IPS-20b (cell line): ENCODE results near the gene AHSG.

Source experiments
- H3K27ac ChIP-seq: one replicate; pipeline ENCODE4 v1.5.1; 2013; ENCODE audit warnings: low read length
- H3K27me3 ChIP-seq: 2 replicates; pipeline ENCODE4 v1.6.1; 2013; ENCODE audit warnings: mild to moderate bottlenecking, low read length, inconsistent platforms; ENCODE audit not compliant: insufficient read depth
- H3K36me3 ChIP-seq: 2 replicates; pipeline ENCODE4 v1.6.1; 2013; ENCODE audit warnings: low read depth, mild to moderate bottlenecking, inconsistent platforms, low read length, moderate library complexity; ENCODE audit not compliant: insufficient read depth
- H3K4me1 ChIP-seq: 2 replicates; pipeline ENCODE4 v1.6.1; 2013; ENCODE audit warnings: mild to moderate bottlenecking, control low read depth, inconsistent platforms, low read length, moderate library complexity; ENCODE audit not compliant: insufficient read depth
- H3K4me3 ChIP-seq: 2 replicates; pipeline ENCODE4 v1.5.1; 2013; ENCODE audit warnings: mild to moderate bottlenecking, low read length, inconsistent platforms
- H3K9ac ChIP-seq: 2 replicates; pipeline ENCODE4 v1.6.1; 2013; ENCODE audit warnings: low read depth, mild to moderate bottlenecking, inconsistent platforms, low read length, moderate library complexity
- H3K9me3 ChIP-seq: 2 replicates; pipeline ENCODE4 v1.6.1; 2013; ENCODE audit warnings: mild to moderate bottlenecking, low read depth, low read length, inconsistent platforms; ENCODE audit not compliant: insufficient read depth

Gene AHSG

GRCh38 chr3:186636536-186636935 is 23.7 kb downstream of the AHSG start:
- H3K9me3 ChIP-seq = no peaks in the 10 kb centered on the region
- no peaks in the 10 kb centered on the region for H3K27me3 ChIP-seq
- peaks cover 8% of the 10 kb centered on the region for H3K4me1 ChIP-seq
- H3K36me3 ChIP-seq = no peaks in the 10 kb centered on the region
- H3K27ac ChIP-seq = no peak overlapping the region
- H3K4me3 ChIP-seq = no peak overlapping the region
- H3K9ac ChIP-seq = no peak overlapping the region

DNA sequence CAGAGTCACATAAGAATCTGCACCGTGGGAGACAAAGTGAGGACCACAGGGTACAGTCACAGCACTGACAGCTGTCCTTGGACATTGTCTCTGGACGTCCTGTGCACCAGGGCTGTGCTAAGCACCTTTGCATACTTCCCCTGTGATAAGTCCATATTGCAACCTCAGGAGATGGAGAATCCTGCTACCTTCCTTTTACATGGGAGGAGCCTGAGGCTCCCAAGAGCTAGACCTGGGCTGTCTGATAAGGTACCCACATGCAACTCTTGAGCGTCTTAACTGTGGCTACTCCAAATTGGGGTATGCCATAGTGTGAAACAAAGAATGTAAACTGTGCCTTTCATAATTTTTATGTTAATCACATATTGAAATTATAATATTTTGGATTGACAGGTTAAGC is 24.8 kb downstream of the AHSG start:
- no peaks in the 10 kb centered on the region for H3K36me3 ChIP-seq
- 0 out of 2 replicates have a peak, but pooled peaks cover 4% of the 10 kb centered on the region for H3K27me3 ChIP-seq
- peaks cover 8% of the 10 kb centered on the region for H3K4me1 ChIP-seq
- H3K4me3 ChIP-seq = no peak overlapping the region
- no peak overlapping the region for H3K27ac ChIP-seq
- H3K9ac ChIP-seq = no peak overlapping the region
- H3K9me3 ChIP-seq = no peaks in the 10 kb centered on the region

GRCh38 chr3:186638259-186638658 is 25.4 kb downstream of the AHSG start:
- H3K4me1 ChIP-seq = peaks cover 14% of the 10 kb centered on the region
- H3K9ac ChIP-seq = no peak overlapping the region
- no peak overlapping the region for H3K27ac ChIP-seq
- no peaks in the 10 kb centered on the region for H3K36me3 ChIP-seq
- 0 out of 2 replicates have a peak, but pooled peaks cover 4% of the 10 kb centered on the region for H3K27me3 ChIP-seq
- no peak overlapping the region for H3K4me3 ChIP-seq
- H3K9me3 ChIP-seq = no peaks in the 10 kb centered on the region

GRCh38 chr3:186639778-186640472 is 27.1 kb downstream of the AHSG start, which contains the start of gene FETUB:
FETUB (plus strand) TSS chr3:186640399; CDS start chr3:186640461, 62 bp downstream.
- Histone ChIP-seq H3K27me3 (0 out of 2 replicates have a peak, but pooled peaks cover 4% of the 10 kb centered on the region), H3K9ac (no peak within 1 kb of the TSS), H3K4me3 (no peak within 1 kb of the TSS), H3K9me3 (no peaks in the 10 kb centered on the region), H3K4me1 (peaks cover 14% of the 10 kb centered on the region), H3K27ac (no peak within 1 kb of the TSS), H3K36me3 (no peaks in the 10 kb centered on the region)

GRCh38 chr3:186640473-186640818 is 27.6 kb downstream of the AHSG start:
- Histone ChIP-seq H3K27me3 (0 out of 2 replicates have a peak, but pooled peaks cover 4% of the 10 kb centered on the region), H3K4me3 (no peak overlapping the region), H3K9me3 (no peaks in the 10 kb centered on the region), H3K4me1 (peaks cover 14% of the 10 kb centered on the region), H3K36me3 (no peaks in the 10 kb centered on the region), H3K27ac (no peak overlapping the region), H3K9ac (no peak overlapping the region)

DNA sequence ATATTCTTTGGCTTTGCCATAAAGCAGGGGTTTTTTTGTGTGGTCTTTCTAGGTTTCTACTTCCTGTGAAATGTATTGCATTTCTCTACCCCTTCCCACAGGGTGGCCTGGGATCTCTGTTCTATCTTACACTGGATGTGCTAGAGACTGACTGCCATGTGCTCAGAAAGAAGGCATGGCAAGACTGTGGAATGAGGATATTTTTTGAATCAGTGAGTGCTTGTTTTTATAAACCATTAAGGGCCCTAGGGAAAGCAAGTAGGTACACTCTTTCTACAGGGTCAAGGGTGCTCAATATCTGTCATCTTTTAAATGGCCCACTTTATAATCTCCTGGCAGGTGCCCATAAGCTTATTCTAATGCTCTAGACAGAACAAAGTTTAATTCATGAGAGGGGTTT is 28.1 kb downstream of the AHSG start:
- H3K27me3 ChIP-seq = 0 out of 2 replicates have a peak, but pooled peaks cover 4% of the 10 kb centered on the region
- peaks cover 14% of the 10 kb centered on the region for H3K4me1 ChIP-seq
- H3K9ac ChIP-seq = no peak overlapping the region
- H3K4me3 ChIP-seq = no peak overlapping the region
- H3K27ac ChIP-seq = no peak overlapping the region
- H3K36me3 ChIP-seq = no peaks in the 10 kb centered on the region
- no peaks in the 10 kb centered on the region for H3K9me3 ChIP-seq

GRCh38 chr3:186642014-186642413 is 29.2 kb downstream of the AHSG start:
- Histone ChIP-seq H3K4me1 (peaks cover 14% of the 10 kb centered on the region), H3K27me3 (0 out of 2 replicates have a peak, but pooled peaks cover 4% of the 10 kb centered on the region), H3K36me3 (no peaks in the 10 kb centered on the region), H3K9me3 (no peaks in the 10 kb centered on the region), H3K27ac (no peak overlapping the region), H3K4me3 (no peak overlapping the region), H3K9ac (no peak overlapping the region)

DNA sequence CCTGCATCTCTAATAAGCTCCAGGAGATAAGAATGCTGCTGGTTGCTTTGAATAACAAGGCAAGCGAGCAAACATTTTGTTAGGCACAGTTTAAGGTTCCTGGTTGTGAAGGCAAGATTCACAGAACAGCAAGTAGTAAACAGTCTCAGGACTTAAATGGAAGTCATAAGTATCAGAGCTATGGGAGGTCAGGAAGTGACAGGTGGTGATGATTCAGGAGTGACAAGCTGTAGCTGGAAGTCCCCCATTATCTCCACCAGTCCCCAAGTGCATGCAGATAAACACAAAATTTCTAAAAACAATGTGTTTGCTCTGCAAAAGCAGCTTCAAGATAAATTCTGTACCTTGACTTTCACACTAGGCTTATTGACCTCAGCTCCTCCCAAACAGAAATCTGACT is 30.6 kb downstream of the AHSG start:
- H3K4me3 ChIP-seq = no peak overlapping the region
- H3K27me3 ChIP-seq = 0 out of 2 replicates have a peak, but pooled peaks cover 4% of the 10 kb centered on the region
- no peak overlapping the region for H3K9ac ChIP-seq
- no peak overlapping the region for H3K27ac ChIP-seq
- peaks cover 14% of the 10 kb centered on the region for H3K4me1 ChIP-seq
- no peaks in the 10 kb centered on the region for H3K36me3 ChIP-seq
- no peaks in the 10 kb centered on the region for H3K9me3 ChIP-seq

DNA sequence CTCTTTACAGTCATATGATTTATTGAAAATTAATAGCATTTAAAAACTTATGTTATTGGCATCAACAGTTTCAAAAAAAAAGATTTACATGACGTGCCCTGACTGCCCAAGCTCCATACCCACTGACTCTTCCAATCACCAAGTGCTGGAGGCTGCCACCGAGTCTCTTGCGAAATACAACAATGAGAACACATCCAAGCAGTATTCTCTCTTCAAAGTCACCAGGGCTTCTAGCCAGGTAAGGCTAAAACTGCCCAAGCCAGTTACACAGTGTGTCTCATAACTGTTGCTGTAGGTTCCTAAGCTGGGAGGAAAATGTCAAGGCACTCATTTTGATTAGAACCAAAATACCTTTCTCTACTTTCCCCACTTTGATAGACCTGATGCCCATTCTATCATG is 31.8 kb downstream of the AHSG start:
- Histone ChIP-seq H3K36me3 (no peaks in the 10 kb centered on the region), H3K9ac (no peak overlapping the region), H3K9me3 (no peaks in the 10 kb centered on the region), H3K27me3 (0 out of 2 replicates have a peak, but pooled peaks cover 4% of the 10 kb centered on the region), H3K4me1 (peaks cover 14% of the 10 kb centered on the region), H3K4me3 (no peak overlapping the region), H3K27ac (no peak overlapping the region)

- Histone ChIP-seq H3K4me3 (no peak overlapping the region), H3K36me3 (no peaks in the 10 kb centered on the region), H3K27ac (no peak overlapping the region), H3K9ac (no peak overlapping the region), H3K4me1 (peaks cover 6% of the 10 kb centered on the region), H3K9me3 (no peaks in the 10 kb centered on the region), H3K27me3 (0 out of 2 replicates have a peak, but pooled peaks cover 4% of the 10 kb centered on the region)
Observed at GRCh38 chr3:186646106-186646505, 33.2 kb downstream of the AHSG start.

DNA sequence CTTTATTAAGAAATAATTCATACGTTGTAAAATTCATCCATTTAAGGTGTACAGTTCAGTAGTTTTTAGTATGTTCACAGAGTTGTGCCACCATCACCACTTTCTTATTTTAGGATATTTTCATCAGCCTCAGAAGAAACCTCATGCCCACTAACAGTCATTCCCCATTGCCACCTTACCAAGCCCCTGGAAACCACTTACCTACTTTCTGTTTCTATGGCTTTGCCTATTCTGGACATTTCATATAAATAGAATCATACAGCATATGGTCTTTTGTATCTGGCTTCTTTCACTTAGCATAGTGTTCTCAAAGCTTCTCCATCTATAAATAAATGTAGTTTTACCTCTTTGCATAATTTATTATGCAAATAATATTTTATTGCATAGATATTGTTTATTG is 34.0 kb downstream of the AHSG start:
- Histone ChIP-seq H3K9ac (no peak overlapping the region), H3K4me3 (no peak overlapping the region), H3K27me3 (0 out of 2 replicates have a peak, but pooled peaks cover 4% of the 10 kb centered on the region), H3K9me3 (no peaks in the 10 kb centered on the region), H3K36me3 (no peaks in the 10 kb centered on the region), H3K4me1 (peaks cover 6% of the 10 kb centered on the region), H3K27ac (no peak overlapping the region)

DNA sequence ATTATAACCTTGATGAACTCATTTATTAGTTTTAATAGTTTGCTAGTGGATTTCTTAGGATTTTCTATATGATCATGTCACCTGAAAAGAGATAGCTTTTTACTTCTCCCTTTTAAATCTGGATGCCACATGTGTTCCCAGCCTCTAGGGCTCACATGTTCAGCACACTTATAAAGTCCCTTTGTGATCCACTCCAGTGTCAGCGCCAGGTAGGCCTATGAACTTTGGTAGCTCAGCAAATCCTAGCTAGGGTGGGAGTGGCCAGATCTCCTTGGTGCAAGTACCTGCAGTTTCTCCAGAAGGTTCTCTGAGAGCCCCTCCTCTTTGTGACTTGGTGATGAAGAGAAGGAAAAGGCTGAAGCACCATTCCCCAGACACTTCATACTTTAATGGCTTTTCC is 36.0 kb downstream of the AHSG start:
- Histone ChIP-seq H3K36me3 (no peaks in the 10 kb centered on the region), H3K4me1 (no peaks in the 10 kb centered on the region), H3K27me3 (no peaks in the 10 kb centered on the region), H3K4me3 (no peak overlapping the region), H3K9ac (no peak overlapping the region), H3K27ac (no peak overlapping the region), H3K9me3 (no peaks in the 10 kb centered on the region)
